Activated CD8-positive, alpha-beta T cell treated with anti-CD3 and anti-CD28 coated beads, Interleukin-2, amount 10 ng/mL, durations not matched to agents 7 days and 5 days (primary cell): ENCODE data around the gene HOXB2. TPM values are rescaled to one million over a fixed set of nuclear protein-coding genes. Genes with fewer than 3 reads are reported as not detected.

Source experiments
- ATAC-seq: fragments of 150-1000 bp; cut with Tn5 transposase; one replicate; pipeline ENCODE4 v1.10.0; 2021; ENCODE audit warnings: moderate library complexity
- CTCF ChIA-PET: fragments of 350-600 bp; sonication (Branson Sonifier 250); formaldehyde crosslinking; loops from one replicate; lab custom pipeline; 2021; ENCODE audit warnings: antibody characterized with exemption; lab: Charles Lee
- POLR2A ChIA-PET: fragments of 350-600 bp; sonication (Branson Sonifier 250); formaldehyde crosslinking; loops from one replicate; lab custom pipeline; 2021; ENCODE audit warnings: antibody characterized with exemption; lab: Charles Lee
- DNase-seq: peaks from one replicate; pipeline ENCODE4 v3.0.0-alpha.2; 2020
- H3K27ac Mint-ChIP-seq: one replicate; pipeline ENCODE4 v1.8.0; 2021; ENCODE audit warnings: mild to moderate bottlenecking, mixed read lengths
- H3K27me3 Mint-ChIP-seq: one replicate; pipeline ENCODE4 v1.8.0; 2021; ENCODE audit warnings: low read depth, mixed read lengths
- H3K36me3 Mint-ChIP-seq: one replicate; pipeline ENCODE4 v1.8.0; 2021; ENCODE audit warnings: low read depth, mixed read lengths
- H3K4me1 Mint-ChIP-seq: one replicate; pipeline ENCODE4 v1.8.0; 2021; ENCODE audit warnings: low read depth, mixed read lengths
- H3K4me3 Mint-ChIP-seq: one replicate; pipeline ENCODE4 v1.8.0; 2021; ENCODE audit warnings: mild to moderate bottlenecking, mixed read lengths
- H3K9me3 Mint-ChIP-seq: one replicate; pipeline ENCODE4 v1.8.0; 2022; ENCODE audit warnings: mixed read lengths; ENCODE audit not compliant: insufficient read depth
- total RNA-seq, 2 experiments: library from RNA; stranded (reverse); gene quantifications; one replicate each; pipeline ENCODE4 v1.2.3, GENCODE V29; 2021

Gene HOXB2
- total RNA-seq, 2 experiments from 2014 or later, result 15.7 to 17.7 TPM

DNA sequence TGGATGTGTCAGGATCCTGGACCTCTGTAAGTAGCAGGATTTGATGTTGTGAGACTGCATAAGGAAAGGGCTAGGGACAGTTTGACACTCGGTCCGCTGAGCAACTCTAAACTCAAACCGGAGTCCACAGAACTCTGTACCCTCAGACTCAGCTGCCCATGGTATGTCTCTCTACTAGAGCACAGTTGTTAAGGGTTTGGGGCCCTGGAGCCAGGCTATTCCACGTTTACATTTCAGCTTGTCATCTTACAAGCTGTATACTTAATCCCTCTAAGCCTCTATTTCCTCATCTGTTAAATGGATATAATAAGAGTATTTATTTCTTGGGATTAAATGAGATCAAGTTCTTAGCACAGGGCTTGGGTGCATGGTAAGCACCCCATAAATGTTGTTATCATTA is 42.0 kb downstream of the HOXB2 start:
- Mint-ChIP-seq H3K36me3 (no peaks in the 10 kb centered on the region), H3K4me3 (no peak overlapping the region), H3K27me3 (peaks cover 28% of the 10 kb centered on the region), H3K4me1 (peaks cover 36% of the 10 kb centered on the region), H3K9me3 (no peaks in the 10 kb centered on the region), H3K27ac (no peak overlapping the region)
- ChIA-PET POLR2A (no interaction called here), CTCF (interaction anchor here (1.8 to 7.1 kb wide), 3 partner anchors 10 to 167 kb away, joined by 7 to 60 read pairs (median 8); partner anchors contain the start of gene HOXB5)
- ATAC-seq (no peak), DNase-seq (no peak)

GRCh38 chr17:48502312-48502711 is 42.6 kb downstream of the HOXB2 start:
- no peak for ATAC-seq
- DNase-seq, result no peak
- peaks cover 33% of the 10 kb centered on the region for H3K27me3 Mint-ChIP-seq
- no peaks in the 10 kb centered on the region for H3K9me3 Mint-ChIP-seq
- H3K36me3 Mint-ChIP-seq, result no peaks in the 10 kb centered on the region
- POLR2A ChIA-PET, result no interaction called here
- H3K27ac Mint-ChIP-seq, result no peak overlapping the region
- CTCF ChIA-PET, result interaction anchor here (7.1 kb wide), 1 partner anchor 10 kb away, joined by 60 read pairs; no protein-coding TSS in a partner anchor
- H3K4me3 Mint-ChIP-seq, result no peak overlapping the region
- peaks cover 32% of the 10 kb centered on the region for H3K4me1 Mint-ChIP-seq

GRCh38 chr17:48500435-48501426 is 44.2 kb downstream of the HOXB2 start:
- ChIA-PET POLR2A (interaction anchor here (0.6 kb wide), 1 partner anchor 69 kb away, joined by 3 read pairs; no protein-coding TSS in a partner anchor), CTCF (interaction anchor here (0.6 to 2.2 kb wide), 10 partner anchors 8 to 155 kb away, joined by 3 to 14 read pairs (median 4); partner anchors contain the start of gene HOXB5)
- DNase-seq (no peak), ATAC-seq (no peak)
- Mint-ChIP-seq H3K4me3 (no peak overlapping the region), H3K27ac (no peak overlapping the region), H3K9me3 (no peaks in the 10 kb centered on the region), H3K36me3 (no peaks in the 10 kb centered on the region), H3K4me1 (peaks cover 16% of the 10 kb centered on the region), H3K27me3 (peaks cover 41% of the 10 kb centered on the region)

DNA sequence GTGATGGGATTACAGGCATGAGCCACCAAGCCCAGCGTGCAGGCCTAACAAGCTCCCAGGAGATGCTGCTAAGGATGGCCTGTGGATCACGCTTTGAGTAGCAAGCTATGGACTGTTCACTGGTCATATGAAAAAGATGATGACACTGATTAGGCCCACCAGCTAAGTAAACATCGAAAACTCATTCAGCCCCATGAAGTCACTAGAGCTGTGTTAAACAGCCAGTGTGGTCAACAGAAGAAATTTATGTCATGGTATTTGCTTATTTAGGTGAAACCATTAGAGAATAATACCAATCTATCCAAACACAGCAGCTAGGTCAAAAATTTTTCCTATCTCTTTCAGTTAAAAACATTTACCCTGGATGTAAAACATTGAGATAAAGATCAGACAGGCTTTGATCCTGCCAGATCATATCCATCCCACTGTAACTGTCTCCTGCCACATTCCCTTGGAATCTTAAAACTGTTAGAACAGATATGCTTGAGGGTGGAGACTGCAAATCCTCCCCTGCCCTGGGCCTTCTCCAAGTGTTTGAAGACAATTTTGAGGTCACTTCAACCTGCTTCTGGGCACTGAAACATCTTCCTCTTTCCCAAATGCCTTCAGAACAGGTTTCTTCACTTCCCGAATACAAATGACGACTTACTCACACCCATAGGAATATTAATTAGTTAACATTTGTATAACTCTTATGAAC is 45.0 kb downstream of the HOXB2 start:
- ChIA-PET CTCF (interaction anchor here (0.7 to 2.2 kb wide), 9 partner anchors 8 to 192 kb away, joined by 3 to 14 read pairs (median 4); partner anchors contain the start of gene HOXB5), POLR2A (interaction anchor here (0.6 kb wide), 1 partner anchor 70 kb away, joined by 3 read pairs; no protein-coding TSS in a partner anchor)
- no peak for ATAC-seq
- Mint-ChIP-seq H3K36me3 (no peaks in the 10 kb centered on the region), H3K27ac (no peak overlapping the region), H3K4me3 (no peak overlapping the region), H3K4me1 (peaks cover 7% of the 10 kb centered on the region), H3K27me3 (peaks cover 44% of the 10 kb centered on the region), H3K9me3 (no peaks in the 10 kb centered on the region)
- DNase-seq, result no peak

DNA sequence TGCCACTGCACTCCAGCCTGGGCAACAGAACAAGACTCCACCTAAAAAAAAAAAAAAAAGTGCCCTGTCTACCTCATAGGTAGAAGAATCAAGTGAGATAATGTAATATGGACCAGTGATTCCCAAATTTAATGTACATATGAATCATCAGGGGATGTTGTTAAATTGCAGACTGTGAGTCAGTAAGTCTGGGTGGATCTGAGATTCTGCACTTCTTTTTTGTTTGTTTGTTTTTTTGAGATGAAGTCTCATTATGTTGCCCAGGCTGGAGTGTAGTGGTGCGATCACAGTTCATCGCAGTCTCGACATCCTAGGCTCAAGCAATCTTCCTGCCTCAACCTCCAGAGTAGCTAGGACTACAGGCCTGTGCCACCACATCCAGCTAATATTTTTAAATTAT is 45.7 kb downstream of the HOXB2 start:
- ATAC-seq, result no peak
- no peak for DNase-seq
- no peaks in the 10 kb centered on the region for H3K36me3 Mint-ChIP-seq
- H3K4me3 Mint-ChIP-seq, result no peak overlapping the region
- CTCF ChIA-PET, result interaction anchor here (0.8 to 2.1 kb wide), 6 partner anchors 84 to 191 kb away, joined by 3 to 6 read pairs (median 4); partner anchors contain the start of gene HOXB5
- H3K27ac Mint-ChIP-seq, result no peak overlapping the region
- no peaks in the 10 kb centered on the region for H3K9me3 Mint-ChIP-seq
- peaks cover 1% of the 10 kb centered on the region for H3K4me1 Mint-ChIP-seq
- POLR2A ChIA-PET, result interaction anchor here (1.0 kb wide), 1 partner anchor 89 kb away, joined by 3 read pairs; no protein-coding TSS in a partner anchor
- peaks cover 50% of the 10 kb centered on the region for H3K27me3 Mint-ChIP-seq

DNA sequence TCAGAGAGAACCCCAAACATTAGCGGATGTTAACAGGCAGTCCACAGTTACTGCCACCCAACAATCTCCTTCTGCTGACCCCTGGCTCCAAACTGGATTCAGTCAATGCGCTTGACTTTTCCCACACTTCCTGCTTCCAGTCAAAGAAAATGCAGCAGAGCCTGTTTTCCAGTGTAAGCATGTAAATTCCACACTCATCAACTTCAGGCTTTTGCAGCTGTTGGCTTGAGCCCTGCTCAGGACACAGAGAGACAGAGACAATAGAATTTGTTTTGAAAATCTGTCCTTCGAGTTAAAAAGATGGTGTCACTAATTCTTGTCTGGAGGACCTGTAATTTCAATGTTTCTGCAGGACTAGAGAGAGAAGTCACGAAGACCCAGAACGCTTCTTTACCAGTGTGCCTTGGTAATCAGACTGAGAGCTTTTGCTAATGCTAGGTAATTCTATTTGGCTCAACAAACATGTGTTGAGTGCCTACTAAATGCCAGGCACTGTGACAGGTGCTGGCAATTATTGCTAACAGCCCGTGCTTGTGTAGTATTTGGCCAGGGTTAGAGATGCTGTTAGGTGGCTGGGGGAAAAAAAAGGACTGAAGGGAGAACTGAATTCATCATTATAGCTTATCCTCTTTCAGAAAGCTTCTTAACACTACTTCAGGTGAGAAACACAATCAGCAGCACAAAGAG is 46.6 kb downstream of the HOXB2 start:
- no peaks in the 10 kb centered on the region for H3K36me3 Mint-ChIP-seq
- peaks cover under 1% of the 10 kb centered on the region for H3K4me1 Mint-ChIP-seq
- H3K4me3 Mint-ChIP-seq, result no peak overlapping the region
- H3K27ac Mint-ChIP-seq, result no peak overlapping the region
- POLR2A ChIA-PET, result interaction anchor here (1.0 kb wide), 1 partner anchor 90 kb away, joined by 3 read pairs; no protein-coding TSS in a partner anchor
- ATAC-seq (no peak), DNase-seq (no peak)
- H3K9me3 Mint-ChIP-seq, result no peaks in the 10 kb centered on the region
- CTCF ChIA-PET, result interaction anchor here (1.0 to 2.1 kb wide), 5 partner anchors 13 to 162 kb away, joined by 4 to 6 read pairs (median 4); partner anchors contain the start of gene HOXB5
- peaks cover 53% of the 10 kb centered on the region for H3K27me3 Mint-ChIP-seq

GRCh38 chr17:48497103-48497502 is 47.8 kb downstream of the HOXB2 start:
- H3K4me3 Mint-ChIP-seq, result no peak overlapping the region
- CTCF ChIA-PET, result interaction anchor here (0.6 to 1.3 kb wide), 6 partner anchors 17 to 145 kb away, joined by 3 to 6 read pairs (median 4); partner anchors contain the start of gene HOXB5
- DNase-seq, result no peak
- POLR2A ChIA-PET, result interaction anchor here (0.8 kb wide), 1 partner anchor 45 kb away, joined by 3 read pairs; no protein-coding TSS in a partner anchor
- no peak for ATAC-seq
- no peak overlapping the region for H3K27ac Mint-ChIP-seq
- no peaks in the 10 kb centered on the region for H3K9me3 Mint-ChIP-seq
- no peaks in the 10 kb centered on the region for H3K36me3 Mint-ChIP-seq
- H3K4me1 Mint-ChIP-seq, result peaks cover 8% of the 10 kb centered on the region
- H3K27me3 Mint-ChIP-seq, result peaks cover 47% of the 10 kb centered on the region

GRCh38 chr17:48494335-48494734 is 50.6 kb downstream of the HOXB2 start:
- POLR2A ChIA-PET, result no interaction called here
- no peak for DNase-seq
- CTCF ChIA-PET, result interaction anchor here (3.3 to 4.5 kb wide), 2 partner anchors 12 to 46 kb away, joined by 23 to 60 read pairs; no protein-coding TSS in a partner anchor

More at GRCh38 chr17:48494335-48494734, 50.6 kb downstream of the HOXB2 start:
- Mint-ChIP-seq H3K4me3 (no peak overlapping the region), H3K4me1 (peaks cover 27% of the 10 kb centered on the region), H3K27ac (no peak overlapping the region), H3K36me3 (no peaks in the 10 kb centered on the region), H3K9me3 (no peaks in the 10 kb centered on the region), H3K27me3 (peaks cover 34% of the 10 kb centered on the region)
- ATAC-seq, result no peak

Other genes starting within 250 kb of the HOXB2 start
- gene SKAP1, start 114.9 kb downstream of the HOXB2 start, total RNA-seq, result 10 to 100 TPM; 93.8 to 94.1 TPM
- gene HOXB1, start 14.1 kb downstream of the HOXB2 start, total RNA-seq, result not detected
- 1 to 10 TPM; 5.7 to 6.1 TPM for gene HOXB4, start 33.2 kb upstream of the HOXB2 start, total RNA-seq
- gene HOXB3, start 45.1 kb upstream of the HOXB2 start, total RNA-seq, result 10 to 100 TPM in 1 of 2 experiments, 1 to 10 TPM in 1; 8.2 to 10.3 TPM
- not detected for gene HOXB5, start 48.7 kb upstream of the HOXB2 start, total RNA-seq
- not detected for gene HOXB6, start 59.9 kb upstream of the HOXB2 start, total RNA-seq
- under 1 TPM; 0.87 to 0.91 TPM for gene HOXB7, start 65.9 kb upstream of the HOXB2 start, total RNA-seq
- not detected for gene HOXB8, start 70.2 kb upstream of the HOXB2 start, total RNA-seq
- gene HOXB9, start 81.2 kb upstream of the HOXB2 start, total RNA-seq, result under 1 TPM; 0.37 to 0.65 TPM
- gene PRAC1, start 177.4 kb upstream of the HOXB2 start, total RNA-seq, result not detected
- not detected for gene PRAC2, start 178.1 kb upstream of the HOXB2 start, total RNA-seq
- not detected for gene HOXB13, start 183.6 kb upstream of the HOXB2 start, total RNA-seq